Hematopoietic multipotent progenitor cell (in vitro differentiated cells): ENCODE results near the gene ADGRG3. TPM values are rescaled to one million over a fixed set of nuclear protein-coding genes. Genes with fewer than 3 reads are reported as not detected.

Source experiments
- DNase-seq, 3 donors: peaks; one replicate each; pipeline ENCODE4 v3.0.0-alpha.2; 2011 to 2015; ENCODE audit warnings: low read depth in 2 of 3, low spot score in 2 of 3
- total RNA-seq: library from RNA; depleted of rRNA; stranded (reverse); fragments of >200 nt; gene quantifications from one replicate; pipeline ENCODE4 v1.2.3, GENCODE V29; 2012

ADGRG3 gene
- total RNA-seq, 1 donor: 2.7 TPM

DNA sequence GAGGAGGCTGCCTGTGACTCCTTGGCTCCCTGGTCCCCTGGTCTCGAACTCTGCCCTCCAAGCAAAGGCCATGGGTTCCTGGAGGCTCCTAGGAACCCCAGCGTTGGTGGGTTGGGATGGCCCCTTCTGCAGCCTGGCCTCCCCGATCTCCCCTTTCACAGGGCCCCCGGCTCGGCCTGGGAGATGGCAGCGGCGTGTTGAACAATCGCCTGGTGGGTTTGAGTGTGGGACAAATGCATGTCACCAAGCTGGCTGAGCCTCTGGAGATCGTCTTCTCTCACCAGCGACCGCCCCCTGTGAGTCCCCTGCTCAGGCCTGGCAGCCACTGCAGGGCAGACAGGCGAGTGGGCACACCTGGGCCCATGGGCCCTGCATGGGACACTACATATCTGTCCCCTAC, 10.9 kb downstream of the ADGRG3 start:
- DNase-seq: no peak

DNA sequence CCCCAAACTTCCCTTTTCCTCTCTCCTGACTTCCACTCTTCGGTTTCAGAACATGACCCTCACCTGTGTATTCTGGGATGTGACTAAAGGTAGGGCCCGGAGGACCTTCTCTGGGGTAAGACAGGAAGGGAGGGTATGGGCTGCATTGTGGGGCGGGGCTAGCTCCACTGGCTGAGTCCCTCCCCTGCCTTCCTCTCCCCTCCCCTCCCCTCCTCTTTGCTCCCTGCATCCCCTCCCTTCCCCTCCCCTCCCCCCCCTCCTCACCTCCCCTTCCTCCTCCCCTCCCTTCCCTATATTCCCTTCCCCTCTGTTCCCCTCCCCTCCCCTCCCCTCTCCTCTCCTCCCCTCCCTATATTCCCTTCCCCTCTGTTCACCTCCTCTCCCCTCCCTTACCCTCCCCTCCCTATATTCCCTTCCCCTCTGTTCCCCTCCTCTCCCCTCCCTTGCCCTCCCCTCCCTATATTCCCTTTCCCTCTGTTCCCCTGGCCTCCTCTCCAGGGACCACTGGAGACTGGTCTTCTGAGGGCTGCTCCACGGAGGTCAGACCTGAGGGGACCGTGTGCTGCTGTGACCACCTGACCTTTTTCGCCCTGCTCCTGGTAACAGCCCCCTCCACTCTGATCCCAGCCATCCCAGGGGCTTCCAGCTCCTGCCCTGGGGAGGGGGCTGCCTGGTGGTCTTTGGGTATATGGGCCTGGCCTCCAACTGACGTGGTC, 11.8 kb downstream of the ADGRG3 start:
- no peak for DNase-seq

DNA sequence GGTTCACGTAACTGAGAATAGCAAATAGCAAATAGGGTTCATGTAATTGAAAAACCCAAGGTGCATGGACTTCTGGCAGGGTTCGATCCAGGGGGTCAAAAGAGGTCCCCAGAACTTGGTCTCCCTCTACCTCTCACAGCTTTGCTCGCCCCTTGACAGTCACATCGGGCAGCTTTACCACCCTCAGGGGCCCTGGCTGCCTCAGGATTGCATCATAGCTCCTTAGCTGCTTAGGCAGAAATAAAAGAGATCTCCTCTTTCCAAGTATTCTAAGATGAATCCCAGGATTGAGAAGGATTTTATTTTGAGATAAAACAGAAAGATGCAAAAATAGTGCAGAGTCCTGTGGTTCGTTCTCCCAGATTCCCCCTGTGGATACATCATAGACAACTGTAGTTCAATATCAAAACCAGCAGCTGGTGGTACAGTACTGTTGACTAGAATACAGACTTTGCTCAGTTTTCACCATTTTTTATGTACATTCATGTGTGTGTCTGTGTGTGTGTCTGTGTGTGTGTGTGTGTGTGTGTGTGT, 12.8 kb downstream of the ADGRG3 start:
- peak in 1 of 3 donors; percentile 49 for DNase-seq

DNA sequence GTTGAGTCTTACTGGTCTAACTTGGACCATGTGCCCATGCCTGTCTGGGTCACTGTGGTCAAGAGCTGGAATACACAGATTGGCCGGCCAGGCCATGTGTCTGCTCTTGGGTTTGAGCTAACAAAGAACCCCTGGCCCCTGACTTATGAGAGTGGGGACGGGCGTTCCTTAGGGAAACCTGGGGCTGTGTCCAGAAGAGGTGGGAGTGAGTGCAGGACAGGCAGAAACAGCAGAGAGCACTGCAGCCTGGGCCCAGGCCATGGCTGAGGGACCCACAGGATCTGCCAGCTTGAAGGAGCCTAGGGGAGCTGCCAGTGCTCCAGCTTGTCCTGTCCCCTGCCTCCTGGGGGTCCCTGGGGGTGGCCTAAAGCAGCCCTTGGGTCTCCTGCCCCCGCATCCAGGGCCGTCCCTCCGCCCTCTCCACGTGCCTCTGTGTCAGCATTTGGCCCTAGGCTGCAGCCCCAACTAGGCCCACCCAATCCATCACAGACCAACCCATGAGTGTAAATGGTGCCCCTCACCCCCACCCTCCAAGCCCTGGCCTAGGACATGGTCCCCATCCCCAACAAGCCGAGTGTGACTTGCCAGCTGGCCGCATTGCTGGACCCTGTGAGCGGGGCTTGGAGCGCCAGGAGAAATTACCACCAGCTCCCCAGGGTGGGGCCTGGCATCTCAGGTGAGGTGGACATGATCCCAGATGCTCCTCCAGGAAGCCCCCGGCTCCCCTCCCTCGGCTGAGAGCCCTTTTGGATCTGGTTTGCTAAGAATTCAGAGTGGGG, 14.0 kb downstream of the ADGRG3 start:
- no peak for DNase-seq

DNA sequence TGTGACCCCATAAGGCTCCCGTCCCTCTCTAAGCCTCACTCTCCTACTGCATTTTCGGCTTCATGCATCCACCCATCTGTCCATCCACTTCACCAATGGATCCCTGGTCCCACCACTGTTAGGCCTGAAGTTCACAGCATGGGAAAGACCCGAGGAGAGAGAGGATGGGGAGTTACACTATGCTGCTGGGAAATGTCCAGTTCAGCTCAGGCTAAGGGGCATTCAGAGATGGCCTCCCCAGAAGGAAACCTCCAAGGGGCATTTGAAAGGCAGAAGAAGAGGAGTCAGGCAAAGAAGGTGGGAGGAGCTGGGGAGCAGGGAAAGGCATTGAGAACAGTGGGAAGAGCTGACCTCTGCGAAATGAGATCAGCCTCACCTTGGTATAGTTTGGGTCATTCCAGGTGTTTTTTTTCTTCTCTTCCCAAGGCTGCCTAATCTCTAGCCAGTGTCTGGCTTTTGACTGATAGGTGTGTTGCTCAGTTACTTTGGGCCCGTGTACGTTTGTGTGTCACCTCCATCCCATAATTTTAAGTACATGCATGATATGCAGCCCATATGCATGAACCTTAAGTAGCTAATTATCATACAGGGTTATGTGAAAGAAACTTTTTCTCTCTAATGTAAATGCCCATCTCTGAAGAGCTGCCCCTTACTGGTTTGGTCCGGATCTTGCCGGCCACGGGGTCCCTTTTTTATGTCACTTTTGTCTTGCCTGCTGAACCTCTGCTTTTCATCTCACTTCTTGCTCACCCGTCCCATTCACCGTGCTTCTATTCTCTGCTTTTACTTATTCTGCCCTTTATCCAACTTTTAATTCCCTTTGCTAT, 14.9 kb downstream of the ADGRG3 start:
- DNase-seq: no peak

DNA sequence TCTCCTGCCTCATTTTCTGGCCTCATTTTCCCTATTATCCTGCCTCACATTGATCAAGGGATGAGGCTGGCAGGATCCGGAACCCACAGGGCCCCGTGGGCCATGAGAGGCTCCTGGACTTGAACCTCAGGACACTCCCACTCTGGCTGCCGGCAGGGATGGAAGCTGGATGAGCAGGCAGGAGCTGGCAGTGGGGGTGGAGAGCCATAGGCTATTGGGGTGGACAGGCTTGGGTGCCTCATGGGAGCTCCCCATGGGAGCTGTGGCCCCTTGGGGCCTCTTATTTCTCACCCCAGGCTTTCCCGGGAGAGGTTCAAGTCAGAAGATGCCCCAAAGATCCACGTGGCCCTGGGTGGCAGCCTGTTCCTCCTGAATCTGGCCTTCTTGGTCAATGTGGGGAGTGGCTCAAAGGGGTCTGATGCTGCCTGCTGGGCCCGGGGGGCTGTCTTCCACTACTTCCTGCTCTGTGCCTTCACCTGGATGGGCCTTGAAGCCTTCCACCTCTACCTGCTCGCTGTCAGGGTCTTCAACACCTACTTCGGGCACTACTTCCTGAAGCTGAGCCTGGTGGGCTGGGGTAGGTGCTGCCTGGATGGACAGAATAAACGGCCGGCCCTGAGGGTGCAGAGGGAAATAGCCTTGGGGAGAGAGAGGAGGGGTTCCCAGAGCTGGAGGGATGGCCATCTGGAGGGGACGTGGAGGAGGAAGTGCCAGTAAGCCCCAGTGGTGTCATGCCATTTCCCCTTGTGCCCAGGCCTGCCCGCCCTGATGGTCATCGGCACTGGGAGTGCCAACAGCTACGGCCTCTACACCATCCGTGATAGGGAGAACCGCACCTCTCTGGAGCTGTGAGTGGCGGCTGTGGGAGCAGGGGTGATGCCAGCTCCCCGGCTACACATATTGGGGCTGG, 15.8 kb downstream of the ADGRG3 start:
- no peak for DNase-seq

DNA sequence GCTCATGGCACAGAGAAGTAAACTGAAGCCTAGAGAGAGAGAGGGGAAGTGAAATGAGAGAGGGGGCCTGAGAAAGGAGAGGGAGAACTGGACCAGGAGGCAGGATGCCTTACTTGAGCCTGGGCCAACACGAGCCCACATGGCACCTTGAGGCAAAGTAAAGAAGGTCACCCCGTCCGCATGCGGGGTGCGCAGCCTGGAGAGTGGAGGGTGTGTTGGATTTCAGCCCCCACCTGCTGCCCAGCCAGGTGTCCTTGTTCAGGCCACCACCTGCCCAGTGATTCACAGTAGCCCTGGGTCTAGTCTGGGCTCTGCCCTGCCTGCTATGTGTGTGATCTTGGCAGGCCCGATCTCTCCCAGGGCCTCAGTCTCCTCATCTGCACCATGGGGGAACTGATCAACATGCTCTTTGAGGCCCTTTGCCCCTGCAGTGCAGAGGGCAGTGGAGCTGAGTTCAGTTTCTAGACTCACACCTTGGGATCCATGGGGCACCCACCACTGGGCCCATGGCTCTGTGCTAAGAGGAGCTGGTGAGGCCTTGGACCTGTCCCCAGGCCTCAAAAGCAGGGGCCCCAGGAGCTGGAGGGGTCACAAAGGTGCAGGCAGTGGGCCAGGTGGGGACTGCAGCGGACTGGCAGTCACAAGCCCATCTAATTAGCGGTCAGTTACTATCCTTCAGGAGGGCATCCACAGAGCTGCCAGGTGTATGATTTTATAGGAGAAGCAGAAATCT, 16.7 kb downstream of the ADGRG3 start:
- no peak for DNase-seq

DNA sequence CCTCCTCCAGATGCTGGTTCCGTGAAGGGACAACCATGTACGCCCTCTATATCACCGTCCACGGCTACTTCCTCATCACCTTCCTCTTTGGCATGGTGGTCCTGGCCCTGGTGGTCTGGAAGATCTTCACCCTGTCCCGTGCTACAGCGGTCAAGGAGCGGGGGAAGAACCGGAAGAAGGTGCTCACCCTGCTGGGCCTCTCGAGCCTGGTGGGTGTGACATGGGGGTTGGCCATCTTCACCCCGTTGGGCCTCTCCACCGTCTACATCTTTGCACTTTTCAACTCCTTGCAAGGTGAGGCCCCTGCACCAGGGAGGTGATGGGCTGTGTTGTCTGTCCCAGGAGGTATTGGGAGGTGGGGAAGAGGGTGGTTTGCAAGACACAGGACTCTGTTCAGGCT, 17.5 kb downstream of the ADGRG3 start:
- no peak for DNase-seq

DNA sequence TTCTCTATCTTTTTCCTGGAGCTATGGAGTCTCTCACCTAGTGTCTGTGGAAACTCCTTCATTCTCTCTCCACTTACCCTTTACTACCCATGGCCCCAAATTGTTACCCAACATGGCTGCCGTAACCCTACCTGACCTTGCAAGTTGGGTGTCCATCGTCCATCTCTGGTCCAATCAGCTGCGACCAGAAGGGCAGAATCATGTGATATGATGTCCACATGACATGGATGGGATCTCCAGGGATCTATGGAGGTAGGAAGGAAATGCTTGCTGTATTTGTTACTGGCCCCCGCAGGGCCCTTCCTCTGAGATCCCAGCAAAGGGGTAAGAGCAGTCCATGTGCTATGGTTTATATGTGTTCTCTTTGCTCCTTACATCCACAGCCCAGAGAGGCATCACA, 18.5 kb downstream of the ADGRG3 start:
- no peak for DNase-seq

DNA sequence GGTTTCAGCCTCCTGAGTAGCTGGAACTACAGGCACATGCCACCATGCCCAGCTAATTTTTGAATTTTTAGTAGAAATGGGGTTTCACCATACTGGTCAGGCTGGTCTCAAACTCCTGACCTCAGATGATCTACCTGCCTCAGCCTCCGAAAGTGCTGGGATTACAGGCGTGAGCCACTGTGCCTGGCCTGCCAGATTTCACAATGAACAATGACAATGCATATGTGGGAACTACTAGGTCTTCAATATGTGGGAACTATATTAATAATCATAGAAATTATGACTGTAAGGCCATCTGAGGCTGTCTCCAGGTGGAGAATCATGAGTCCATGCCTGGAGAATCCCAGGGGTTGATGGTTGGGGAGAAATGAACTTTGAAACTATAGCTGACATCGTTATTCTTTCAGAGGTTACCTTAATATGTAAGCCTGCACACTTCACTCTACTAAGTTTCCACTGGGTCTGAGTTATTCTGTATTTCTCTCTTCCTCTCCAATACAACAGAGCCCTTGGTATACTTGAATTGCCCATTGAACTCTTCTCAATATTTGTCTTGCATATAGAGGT, 19.3 kb downstream of the ADGRG3 start:
- no peak for DNase-seq

DNA sequence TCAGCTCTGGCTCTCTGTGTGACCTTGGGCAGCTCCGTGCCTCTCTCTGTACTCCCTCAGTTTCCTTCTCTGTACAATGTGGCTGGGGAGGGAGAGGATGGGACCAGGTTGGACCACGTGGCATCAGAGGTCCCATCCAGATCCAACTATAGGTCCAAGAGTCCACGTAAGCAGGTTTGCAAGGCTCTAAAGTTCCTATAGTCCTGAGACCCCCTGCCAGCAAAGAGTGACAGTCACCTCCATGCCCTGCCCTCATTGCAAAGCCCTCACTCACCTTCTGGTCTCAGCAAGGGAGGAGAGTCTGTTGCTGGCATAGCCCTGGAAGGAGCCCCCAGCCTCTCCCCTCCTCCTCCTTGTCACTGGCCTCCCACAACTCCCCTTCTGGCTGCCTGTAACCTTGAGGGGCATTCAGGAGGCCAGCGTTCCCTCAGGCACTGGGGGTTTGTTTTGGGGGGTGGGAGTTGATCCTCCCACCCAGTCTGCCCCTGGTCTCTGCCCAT, 20.4 kb downstream of the ADGRG3 start:
- DNase-seq: no peak

DNA sequence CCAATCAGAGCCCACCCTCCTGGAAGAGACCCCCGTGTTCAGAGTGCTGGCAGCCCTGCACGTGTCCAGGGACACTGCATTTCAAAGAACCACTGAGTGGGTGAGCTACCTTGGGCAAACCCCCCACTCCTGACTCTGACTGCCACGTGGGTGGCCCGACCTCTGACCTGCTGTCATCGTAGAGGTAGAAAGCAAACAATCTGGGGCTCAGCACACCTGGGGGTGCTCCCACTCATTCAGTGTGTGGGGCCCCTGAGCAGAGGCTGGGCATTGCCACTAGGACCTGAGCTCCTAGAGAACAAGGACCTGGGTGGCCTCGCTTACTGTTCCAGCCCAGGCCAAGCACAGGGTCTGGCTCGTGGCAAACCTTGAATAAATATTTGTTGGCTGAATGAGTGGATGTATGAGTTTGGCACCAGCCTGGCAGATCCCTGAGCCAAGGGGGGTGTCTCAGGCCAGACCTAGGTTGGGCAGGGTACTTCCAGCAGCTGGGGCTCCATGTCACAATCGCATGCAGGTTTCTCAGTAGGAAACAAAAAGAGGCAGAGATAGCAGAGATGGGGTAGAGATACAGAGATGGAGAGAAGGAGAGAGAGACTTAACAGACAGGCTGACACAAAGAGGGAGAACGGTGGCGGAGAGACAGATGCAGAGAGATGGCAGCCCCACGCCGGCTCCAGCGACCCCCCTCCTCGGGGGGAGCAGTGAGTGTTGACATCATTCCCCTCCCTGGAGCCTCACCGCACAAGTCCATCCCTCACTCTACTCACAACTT, 21.1 kb downstream of the ADGRG3 start:
- DNase-seq: no peak

DNA sequence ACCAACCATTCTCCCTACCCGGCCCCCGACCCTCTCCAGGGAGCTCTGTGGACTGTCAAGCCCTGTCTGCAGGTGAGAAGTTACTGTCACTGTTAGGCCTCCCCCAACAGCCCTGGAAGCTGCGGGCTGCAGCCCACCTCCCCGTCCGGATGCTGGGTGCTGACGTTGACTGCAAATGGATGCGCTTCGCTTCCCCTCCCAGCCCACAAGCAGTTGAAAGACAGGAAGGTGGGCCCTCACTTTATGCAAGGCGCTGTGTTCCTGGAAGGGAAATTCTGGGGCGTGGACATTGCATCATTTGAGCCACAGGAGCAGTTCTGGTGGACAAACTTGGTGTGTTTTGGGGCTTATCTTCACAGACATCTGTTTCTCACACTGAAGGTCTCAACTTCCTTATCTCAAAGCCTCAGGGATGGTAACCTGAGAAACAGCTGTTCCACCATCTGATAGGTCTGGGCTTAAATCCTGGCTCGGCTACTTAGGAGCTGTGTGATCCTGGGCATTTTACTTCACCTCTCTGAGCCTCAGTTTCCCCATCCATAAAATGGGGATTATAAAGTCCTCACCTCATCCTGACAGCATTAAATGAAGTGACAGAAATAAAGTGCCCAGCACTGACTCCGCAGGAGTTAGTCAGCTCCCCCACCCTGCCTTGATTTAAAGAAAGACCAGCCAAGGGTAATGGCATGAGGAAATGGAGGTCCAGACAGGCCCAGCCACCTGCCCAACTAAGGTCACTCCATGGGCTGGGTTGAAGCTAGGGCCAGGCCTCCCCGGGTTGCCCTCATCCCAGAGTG, 21.9 kb downstream of the ADGRG3 start:
- DNase-seq: peak in 2 of 3 donors; percentile 99 to 100

DNA sequence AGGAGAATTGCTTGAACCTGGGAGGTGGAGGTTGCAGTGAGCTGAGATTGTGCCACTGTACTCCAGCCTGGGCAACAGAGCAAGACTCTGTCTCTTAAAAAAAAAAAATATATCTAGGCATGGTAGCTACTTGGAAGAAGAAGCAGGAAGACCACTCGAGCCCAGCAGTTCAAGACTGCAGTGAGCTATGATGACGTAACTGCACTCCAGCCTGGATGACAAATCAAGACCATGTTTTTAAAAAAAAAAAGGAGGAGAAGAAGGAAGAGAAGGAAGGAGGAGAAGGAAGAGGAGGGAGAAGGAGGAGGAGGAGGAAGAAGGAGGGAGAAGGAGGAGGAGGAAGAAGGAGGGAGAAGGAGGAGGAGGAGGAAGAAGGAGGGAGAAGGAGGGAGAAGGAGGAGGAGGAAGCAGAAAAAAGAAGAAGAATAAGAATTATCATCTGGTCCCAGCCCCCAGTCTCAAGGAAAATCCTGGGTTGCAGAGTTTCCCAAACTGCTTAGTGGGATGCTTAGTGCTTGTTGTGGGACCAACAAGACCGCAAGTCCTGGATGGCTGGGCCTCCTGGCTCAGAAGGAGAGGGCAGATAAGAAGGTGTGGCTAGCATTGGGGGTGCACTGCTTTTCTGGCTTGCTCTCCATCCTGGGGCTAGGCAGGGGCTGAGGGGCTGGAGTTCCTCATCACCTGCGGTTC, 22.8 kb downstream of the ADGRG3 start:
- DNase-seq: no peak

DNA sequence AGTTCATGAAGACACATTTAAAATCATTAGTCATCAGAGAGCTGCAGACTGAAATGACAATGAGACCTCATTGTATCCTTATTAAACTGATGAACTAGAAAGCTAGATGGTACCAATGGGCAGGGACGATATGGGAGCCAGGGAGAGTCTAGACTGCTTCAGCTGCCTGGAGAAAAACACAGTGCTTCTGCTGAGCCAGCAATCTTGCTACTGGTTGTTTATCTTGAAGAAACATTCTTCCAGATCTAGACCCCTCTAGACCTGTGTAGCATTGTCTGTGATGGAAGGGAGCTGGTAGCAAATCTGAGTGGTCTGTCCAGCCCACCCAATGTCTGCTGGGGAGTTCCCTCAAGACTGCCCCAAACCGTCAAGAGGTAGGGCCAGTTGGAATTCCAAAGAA, 24.5 kb downstream of the ADGRG3 start:
- DNase-seq: no peak

DNA sequence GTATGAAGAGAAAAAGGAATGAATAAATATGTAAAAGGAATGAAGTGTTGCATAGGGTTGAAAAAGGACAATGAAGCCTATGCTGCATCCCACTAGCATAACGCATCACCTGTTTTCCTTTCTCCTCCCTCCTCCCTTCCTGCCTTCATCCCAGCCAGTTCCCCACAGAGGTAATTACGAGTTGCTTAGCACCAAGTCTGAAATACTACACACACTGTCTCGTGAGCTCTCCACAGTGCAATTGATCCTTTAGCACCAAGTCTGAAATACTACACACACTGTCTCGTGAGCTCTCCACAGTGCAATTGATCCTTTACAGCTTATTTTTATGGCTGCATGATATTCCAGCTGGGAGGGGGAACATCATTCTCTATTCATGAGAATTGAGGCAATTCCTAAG, 25.4 kb downstream of the ADGRG3 start:
- DNase-seq: no peak

DNA sequence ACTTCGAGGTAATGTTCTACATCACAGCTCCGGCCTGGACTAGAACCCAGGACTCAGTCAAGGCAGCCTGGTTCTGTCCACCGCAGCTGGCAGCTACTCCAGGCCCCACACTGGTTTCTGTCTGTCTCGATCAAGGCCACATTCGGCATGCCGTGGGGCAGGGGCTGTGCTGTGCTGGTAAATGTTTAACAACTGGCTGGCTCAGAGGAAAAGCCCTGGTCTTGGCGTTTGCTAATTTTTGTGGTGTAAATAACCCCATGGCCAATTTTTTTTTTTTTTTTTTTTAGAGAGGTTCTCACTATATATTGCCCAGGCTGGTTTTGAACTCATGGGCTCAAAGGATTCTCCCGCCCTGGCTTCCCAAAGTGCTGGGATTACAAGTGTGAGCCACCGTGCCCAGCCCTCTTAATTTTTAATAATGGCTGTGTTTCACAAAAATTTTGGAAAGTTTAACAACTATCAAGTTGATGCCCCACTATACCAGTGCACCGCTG, 26.2 kb downstream of the ADGRG3 start:
- no peak for DNase-seq
